ENCODE data around the gene ANLN.
"Not testable (repeated sequence)": the region's sequence is repeated elsewhere in the genome, so short reads cannot be mapped to it uniquely, and the experiment has no call there.

DNA sequence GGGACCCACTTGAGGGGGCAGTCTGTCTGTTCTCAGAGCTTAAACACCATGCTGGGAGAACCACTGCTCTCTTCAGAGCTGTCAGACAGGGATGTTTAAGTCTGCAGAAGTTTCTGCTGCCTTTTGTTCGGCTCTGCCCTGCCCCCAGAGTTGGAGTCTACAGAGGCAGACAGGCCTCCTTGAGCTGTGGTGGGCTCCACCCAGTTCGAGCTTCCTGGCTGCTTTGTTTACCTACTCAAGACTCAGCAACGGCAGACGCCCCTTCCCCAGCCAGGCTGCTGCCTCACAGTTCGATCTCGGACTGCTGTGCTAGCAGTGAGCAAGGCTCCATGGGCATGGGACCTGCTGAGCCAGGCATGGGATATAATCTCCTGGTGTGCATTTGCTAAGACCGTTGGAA is 11.1 kb upstream of the ANLN start:
- not testable (repeated sequence) for TF ChIP-seq CTCF (IDR thresholded peaks at IDR 0.05 in 2 of 3, conservative IDR thresholded peaks at IDR 0.05 in 1 of 3; ENCODE audit: insufficient read depth in 2 of 3, low read depth in 1 of 3, low read length in 3 of 3); STAG1 (CRISPR knock-in tag; IDR thresholded peaks at IDR 0.05; ENCODE audit: borderline replicate concordance)
